Islet of Langerhans (tissue), 1 donor: Measurements from ENCODE around the gene UCHL1.
"Not testable (repeated sequence)": the region's sequence is repeated elsewhere in the genome, so short reads cannot be mapped to it uniquely, and the experiment has no call there.

ENCODE experiments used
- FAIRE-seq: peaks from one replicate; lab custom pipeline; 2011; peaks lifted over from hg19 to GRCh38; lab: Jason Lieb, UNC

The UCHL1 gene

GRCh38 chr4:41241919-41242318, 14.8 kb upstream of the UCHL1 start:
- no peak for FAIRE-seq

GRCh38 chr4:41245983-41246382, 10.7 kb upstream of the UCHL1 start:
- FAIRE-seq: no peak

- FAIRE-seq: peak; percentile 97
Observed at GRCh38 chr4:41256131-41256739, 493 bp upstream of the UCHL1 start.

- FAIRE-seq: no peak
Observed at GRCh38 chr4:41257257-41257901, 651 bp downstream of the UCHL1 start.

GRCh38 chr4:41257906-41258305, 1.2 kb downstream of the UCHL1 start:
- FAIRE-seq: no peak

- no peak for FAIRE-seq
Observed at GRCh38 chr4:41258783-41259182, 2.1 kb downstream of the UCHL1 start.

- no peak for FAIRE-seq
Observed at GRCh38 chr4:41260116-41260733, 3.5 kb downstream of the UCHL1 start.

- FAIRE-seq: no peak
Observed at GRCh38 chr4:41262198-41262597, 5.5 kb downstream of the UCHL1 start.

- no peak for FAIRE-seq
Observed at GRCh38 chr4:41264212-41264611, 7.5 kb downstream of the UCHL1 start.

GRCh38 chr4:41267997-41268396, 11.3 kb downstream of the UCHL1 start:
- FAIRE-seq: no peak

GRCh38 chr4:41268721-41269517, 12.2 kb downstream of the UCHL1 start:
- no peak for FAIRE-seq

GRCh38 chr4:41269682-41270081, 13.0 kb downstream of the UCHL1 start:
- FAIRE-seq: no peak

- not testable (repeated sequence) for FAIRE-seq
Observed at GRCh38 chr4:41275931-41276330, 19.2 kb downstream of the UCHL1 start.

- no peak for FAIRE-seq
Observed at GRCh38 chr4:41280010-41280409, 23.3 kb downstream of the UCHL1 start.

- peak; percentile 100 for FAIRE-seq
Observed at GRCh38 chr4:41281038-41281634, 24.4 kb downstream of the UCHL1 start.

- peak; percentile 58 for FAIRE-seq
Observed at GRCh38 chr4:41282366-41282765, 25.6 kb downstream of the UCHL1 start.

- no peak for FAIRE-seq
Observed at GRCh38 chr4:41285202-41285863, 28.6 kb downstream of the UCHL1 start.

- no peak for FAIRE-seq
Observed at GRCh38 chr4:41285864-41286235, 29.1 kb downstream of the UCHL1 start.

- FAIRE-seq: no peak
Observed at GRCh38 chr4:41287005-41287404, 30.3 kb downstream of the UCHL1 start.

GRCh38 chr4:41287852-41288251, 31.1 kb downstream of the UCHL1 start:
- FAIRE-seq: no peak

- no peak for FAIRE-seq
Observed at GRCh38 chr4:41288254-41288653, 31.5 kb downstream of the UCHL1 start.

GRCh38 chr4:41290479-41290878, 33.8 kb downstream of the UCHL1 start:
- FAIRE-seq: no peak
